ENCODE measurements around the gene YBX1. TPM values are rescaled to one million over a fixed set of nuclear protein-coding genes. Genes with fewer than 3 reads are reported as not detected.

YBX1 gene
- total RNA-seq, 6 experiments from 2014 or later = 736 to 879 (median 836) TPM

GRCh38 chr1:42736152-42736551, 53.9 kb downstream of the YBX1 start:
- H3K27me3 Mint-ChIP-seq (ENCODE audit: insufficient read depth) = peaks cover 4% of the 10 kb centered on the region
- TF ChIP-seq, protein P1, sequence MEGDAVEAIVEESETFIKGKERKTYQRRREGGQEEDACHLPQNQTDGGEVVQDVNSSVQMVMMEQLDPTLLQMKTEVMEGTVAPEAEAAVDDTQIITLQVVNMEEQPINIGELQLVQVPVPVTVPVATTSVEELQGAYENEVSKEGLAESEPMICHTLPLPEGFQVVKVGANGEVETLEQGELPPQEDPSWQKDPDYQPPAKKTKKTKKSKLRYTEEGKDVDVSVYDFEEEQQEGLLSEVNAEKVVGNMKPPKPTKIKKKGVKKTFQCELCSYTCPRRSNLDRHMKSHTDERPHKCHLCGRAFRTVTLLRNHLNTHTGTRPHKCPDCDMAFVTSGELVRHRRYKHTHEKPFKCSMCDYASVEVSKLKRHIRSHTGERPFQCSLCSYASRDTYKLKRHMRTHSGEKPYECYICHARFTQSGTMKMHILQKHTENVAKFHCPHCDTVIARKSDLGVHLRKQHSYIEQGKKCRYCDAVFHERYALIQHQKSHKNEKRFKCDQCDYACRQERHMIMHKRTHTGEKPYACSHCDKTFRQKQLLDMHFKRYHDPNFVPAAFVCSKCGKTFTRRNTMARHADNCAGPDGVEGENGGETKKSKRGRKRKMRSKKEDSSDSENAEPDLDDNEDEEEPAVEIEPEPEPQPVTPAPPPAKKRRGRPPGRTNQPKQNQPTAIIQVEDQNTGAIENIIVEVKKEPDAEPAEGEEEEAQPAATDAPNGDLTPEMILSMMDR (IDR thresholded peaks at IDR 0.05) = peak; percentile 45
- no peaks in the 10 kb centered on the region for H3K4me1 Mint-ChIP-seq (ENCODE audit: low read depth)
- no peaks in the 10 kb centered on the region for H3K36me3 Mint-ChIP-seq (ENCODE audit: low read depth)
- H3K9me3 Mint-ChIP-seq = no peaks in the 10 kb centered on the region
- no peak overlapping the region for H3K27ac Mint-ChIP-seq
- no peak overlapping the region for H3K4me3 Mint-ChIP-seq
- no peak for DNase-seq

- Mint-ChIP-seq H3K4me3 (no peak overlapping the region), H3K27ac (no peak overlapping the region), H3K27me3 (ENCODE audit: insufficient read depth) (peaks cover 4% of the 10 kb centered on the region), H3K36me3 (ENCODE audit: low read depth) (no peaks in the 10 kb centered on the region), H3K4me1 (ENCODE audit: low read depth) (no peaks in the 10 kb centered on the region), H3K9me3 (no peaks in the 10 kb centered on the region)
- DNase-seq = no peak
- TF ChIP-seq, protein P1 (IDR thresholded peaks at IDR 0.05) = no peak
Observed at GRCh38 chr1:42736571-42737200, 54.5 kb downstream of the YBX1 start.

GRCh38 chr1:42737257-42737656, 55.0 kb downstream of the YBX1 start:
- Mint-ChIP-seq H3K27ac (no peak overlapping the region), H3K27me3 (ENCODE audit: insufficient read depth) (peaks cover 4% of the 10 kb centered on the region), H3K4me3 (no peak overlapping the region), H3K36me3 (ENCODE audit: low read depth) (no peaks in the 10 kb centered on the region), H3K9me3 (no peaks in the 10 kb centered on the region), H3K4me1 (ENCODE audit: low read depth) (no peaks in the 10 kb centered on the region; the same call in 1 of the 2 replicates)
- DNase-seq = no peak
- TF ChIP-seq, protein P1 (IDR thresholded peaks at IDR 0.05) = peak; percentile 33

GRCh38 chr1:42737986-42738677, 55.9 kb downstream of the YBX1 start:
- Mint-ChIP-seq H3K4me1 (ENCODE audit: low read depth) (peaks cover 8% of the 10 kb centered on the region), H3K4me3 (no peak overlapping the region)

GRCh38 chr1:42738678-42739226, 56.5 kb downstream of the YBX1 start:
- Mint-ChIP-seq H3K4me1 (ENCODE audit: low read depth) (peaks cover 14% of the 10 kb centered on the region), H3K9me3 (no peaks in the 10 kb centered on the region), H3K27me3 (ENCODE audit: insufficient read depth) (peaks cover 4% of the 10 kb centered on the region), H3K36me3 (ENCODE audit: low read depth) (no peaks in the 10 kb centered on the region), H3K27ac (no peak overlapping the region), H3K4me3 (no peak overlapping the region)
- TF ChIP-seq, protein P1 (IDR thresholded peaks at IDR 0.05) = no peak
- DNase-seq = no peak

More at GRCh38 chr1:42737986-42738677, 55.9 kb downstream of the YBX1 start:
- Mint-ChIP-seq H3K9me3 (no peaks in the 10 kb centered on the region), H3K36me3 (ENCODE audit: low read depth) (no peaks in the 10 kb centered on the region), H3K27ac (no peak overlapping the region), H3K27me3 (ENCODE audit: insufficient read depth) (peaks cover 4% of the 10 kb centered on the region)
- no peak for DNase-seq
- TF ChIP-seq, protein P1 (IDR thresholded peaks at IDR 0.05) = no peak
